ENCODE data around the gene COPS2. TPM values are rescaled to one million over a fixed set of nuclear protein-coding genes. Genes with fewer than 3 reads are reported as not detected.

COPS2 gene
- total and polyA plus RNA-seq, 2 of the 13 experiments (the other 11 are each of a cell fraction or from before 2014, with no cell fraction given): 37.8 to 66.3 TPM

DNA sequence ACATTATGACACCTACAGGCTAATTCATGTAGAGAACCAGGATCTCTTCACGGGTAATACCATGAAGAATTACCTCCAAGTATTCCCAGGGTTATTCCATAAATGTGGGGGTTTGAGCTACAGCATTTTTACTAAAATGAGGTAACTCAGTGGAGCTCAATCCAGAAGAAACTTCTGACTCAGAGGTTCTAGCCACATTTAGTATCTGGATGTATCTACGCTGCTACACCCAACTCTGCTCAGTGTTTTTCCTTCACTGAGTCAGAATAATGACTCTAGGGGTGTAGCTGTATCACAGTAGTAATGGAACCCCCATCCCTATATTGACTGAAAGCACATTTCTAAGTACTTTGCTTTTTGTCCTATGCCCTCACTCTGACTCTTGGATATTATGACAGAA lies 52.4 kb downstream of the COPS2 start:
- ChIA-PET POLR2A (no interaction called here), CTCF (ENCODE audit: low intra/inter-chr PET ratio, low total read pairs) (no interaction called here)
- DNase-seq (ENCODE audit: low spot score): no peak
- H3K79me2 ChIP-seq (ENCODE audit: insufficient read depth, low read length): no peaks in the 10 kb centered on the region
- H2AFZ ChIP-seq (ENCODE audit: low read length): no peak overlapping the region
- no peak overlapping the region for H3K4me2 ChIP-seq (ENCODE audit: low read depth, low read length)
- H4K20me1 ChIP-seq (ENCODE audit: insufficient read depth, low read length): no peaks in the 10 kb centered on the region
- BruUV-seq (replicated peaks): no TSS peak
- no peaks in the 10 kb centered on the region for H3K4me1 ChIP-seq (ENCODE audit: insufficient read depth, low read length)
- no peak for ATAC-seq
- intact Hi-C loops (cut with micrococcal nuclease; ENCODE audit: unreplicated experiment): no loop called here
- in situ Hi-C loops (cut with HindIII; ENCODE audit: extremely low pct_ligation_motif_present, low pct_unique_long_range_greater_than_20kb): no loop called here
- no peaks in the 10 kb centered on the region for H3K9me3 ChIP-seq (ENCODE audit: low read length)
- no peak overlapping the region for H3K27ac ChIP-seq (ENCODE audit: extremely low read length, insufficient read depth, low read length)
- H3K27me3 ChIP-seq (ENCODE audit: control insufficient read depth in 1 of 2, insufficient read depth in 2 of 2, low read length in 2 of 2): no peaks in the 10 kb centered on the region
- no peak overlapping the region for H3K9ac ChIP-seq (ENCODE audit: insufficient read depth, low read depth, low read length)
- no peak for FAIRE-seq
- WGBS (ENCODE audit: low lambda C conversion rate): 98% methylated on average over 2 of the region's 2 CpGs
- TF ChIP-seq, protein P1, sequence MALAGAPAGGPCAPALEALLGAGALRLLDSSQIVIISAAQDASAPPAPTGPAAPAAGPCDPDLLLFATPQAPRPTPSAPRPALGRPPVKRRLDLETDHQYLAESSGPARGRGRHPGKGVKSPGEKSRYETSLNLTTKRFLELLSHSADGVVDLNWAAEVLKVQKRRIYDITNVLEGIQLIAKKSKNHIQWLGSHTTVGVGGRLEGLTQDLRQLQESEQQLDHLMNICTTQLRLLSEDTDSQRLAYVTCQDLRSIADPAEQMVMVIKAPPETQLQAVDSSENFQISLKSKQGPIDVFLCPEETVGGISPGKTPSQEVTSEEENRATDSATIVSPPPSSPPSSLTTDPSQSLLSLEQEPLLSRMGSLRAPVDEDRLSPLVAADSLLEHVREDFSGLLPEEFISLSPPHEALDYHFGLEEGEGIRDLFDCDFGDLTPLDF (CRISPR knock-in tag; IDR thresholded peaks at IDR 0.05): no peak
- TF ChIP-seq, protein P2, sequence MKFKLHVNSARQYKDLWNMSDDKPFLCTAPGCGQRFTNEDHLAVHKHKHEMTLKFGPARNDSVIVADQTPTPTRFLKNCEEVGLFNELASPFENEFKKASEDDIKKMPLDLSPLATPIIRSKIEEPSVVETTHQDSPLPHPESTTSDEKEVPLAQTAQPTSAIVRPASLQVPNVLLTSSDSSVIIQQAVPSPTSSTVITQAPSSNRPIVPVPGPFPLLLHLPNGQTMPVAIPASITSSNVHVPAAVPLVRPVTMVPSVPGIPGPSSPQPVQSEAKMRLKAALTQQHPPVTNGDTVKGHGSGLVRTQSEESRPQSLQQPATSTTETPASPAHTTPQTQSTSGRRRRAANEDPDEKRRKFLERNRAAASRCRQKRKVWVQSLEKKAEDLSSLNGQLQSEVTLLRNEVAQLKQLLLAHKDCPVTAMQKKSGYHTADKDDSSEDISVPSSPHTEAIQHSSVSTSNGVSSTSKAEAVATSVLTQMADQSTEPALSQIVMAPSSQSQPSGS (CRISPR knock-in tag; IDR thresholded peaks at IDR 0.05): no peak
- H3K36me3 ChIP-seq (replicated peaks in 1 of 2; ENCODE audit: control insufficient read depth in 1 of 2, insufficient read depth in 2 of 2, low read length in 2 of 2): 0 out of 5 replicates have a peak, but pooled peaks cover 1 to 7% of the 10 kb centered on the region in 2 experiments
- H3K4me3 ChIP-seq (replicated peaks in 1 of 3; ENCODE audit: insufficient read depth in 1 of 3, low read depth in 2 of 3, low read length in 3 of 3): no peak overlapping the region

DNA sequence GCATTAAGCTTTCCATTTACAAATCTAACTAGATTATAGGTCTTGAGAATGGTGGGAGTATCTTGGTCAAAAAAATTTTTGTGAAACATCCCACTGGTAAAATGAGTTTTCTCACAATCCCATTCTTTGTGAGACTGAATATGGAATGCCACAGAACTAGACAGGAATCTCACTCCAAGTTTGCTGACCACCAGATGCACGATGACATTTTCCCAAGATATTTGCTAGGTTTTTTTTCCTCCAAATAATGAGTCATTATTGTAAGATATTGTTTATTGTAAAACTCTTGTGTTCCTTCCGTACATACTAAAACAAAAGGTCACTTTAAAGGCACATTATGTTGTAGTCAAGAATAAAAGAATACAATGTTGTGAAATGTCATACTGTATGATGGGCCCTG lies 53.9 kb downstream of the COPS2 start:
- Histone ChIP-seq H3K36me3 (replicated peaks in 1 of 2; ENCODE audit: control insufficient read depth in 1 of 2, insufficient read depth in 2 of 2, low read length in 2 of 2) (0 out of 5 replicates have a peak, but pooled peaks cover 1 to 7% of the 10 kb centered on the region in 2 experiments), H3K4me3 (replicated peaks in 1 of 3; ENCODE audit: insufficient read depth in 1 of 3, low read depth in 2 of 3, low read length in 3 of 3) (no peak overlapping the region), H4K20me1 (ENCODE audit: insufficient read depth, low read length) (no peaks in the 10 kb centered on the region), H3K9me3 (ENCODE audit: low read length) (no peaks in the 10 kb centered on the region), H3K4me1 (ENCODE audit: insufficient read depth, low read length) (peaks cover 10% of the 10 kb centered on the region), H3K9ac (ENCODE audit: insufficient read depth, low read depth, low read length) (no peak overlapping the region), H3K79me2 (ENCODE audit: insufficient read depth, low read length) (no peaks in the 10 kb centered on the region), H2AFZ (ENCODE audit: low read length) (no peak overlapping the region), H3K27ac (ENCODE audit: extremely low read length, insufficient read depth, low read length) (no peak overlapping the region), H3K4me2 (ENCODE audit: low read depth, low read length) (no peak overlapping the region), H3K27me3 (ENCODE audit: control insufficient read depth in 1 of 2, insufficient read depth in 2 of 2, low read length in 2 of 2) (no peaks in the 10 kb centered on the region)
- DNase-seq (ENCODE audit: low spot score) (no peak), FAIRE-seq (no peak), ATAC-seq (no peak)
- intact Hi-C loops (cut with micrococcal nuclease; ENCODE audit: unreplicated experiment) (loop anchor here (1.0 kb wide), 1 partner anchor 38 kb away; no protein-coding TSS in a partner anchor), in situ Hi-C loops (cut with HindIII; ENCODE audit: extremely low pct_ligation_motif_present, low pct_unique_long_range_greater_than_20kb) (no loop called here)
- 92% methylated on average over 2 of the region's 2 CpGs for WGBS (ENCODE audit: low lambda C conversion rate)
- BruUV-seq (replicated peaks): no TSS peak
- ChIA-PET POLR2A (no interaction called here), CTCF (ENCODE audit: low intra/inter-chr PET ratio, low total read pairs) (no interaction called here)
- TF ChIP-seq, protein P3, sequence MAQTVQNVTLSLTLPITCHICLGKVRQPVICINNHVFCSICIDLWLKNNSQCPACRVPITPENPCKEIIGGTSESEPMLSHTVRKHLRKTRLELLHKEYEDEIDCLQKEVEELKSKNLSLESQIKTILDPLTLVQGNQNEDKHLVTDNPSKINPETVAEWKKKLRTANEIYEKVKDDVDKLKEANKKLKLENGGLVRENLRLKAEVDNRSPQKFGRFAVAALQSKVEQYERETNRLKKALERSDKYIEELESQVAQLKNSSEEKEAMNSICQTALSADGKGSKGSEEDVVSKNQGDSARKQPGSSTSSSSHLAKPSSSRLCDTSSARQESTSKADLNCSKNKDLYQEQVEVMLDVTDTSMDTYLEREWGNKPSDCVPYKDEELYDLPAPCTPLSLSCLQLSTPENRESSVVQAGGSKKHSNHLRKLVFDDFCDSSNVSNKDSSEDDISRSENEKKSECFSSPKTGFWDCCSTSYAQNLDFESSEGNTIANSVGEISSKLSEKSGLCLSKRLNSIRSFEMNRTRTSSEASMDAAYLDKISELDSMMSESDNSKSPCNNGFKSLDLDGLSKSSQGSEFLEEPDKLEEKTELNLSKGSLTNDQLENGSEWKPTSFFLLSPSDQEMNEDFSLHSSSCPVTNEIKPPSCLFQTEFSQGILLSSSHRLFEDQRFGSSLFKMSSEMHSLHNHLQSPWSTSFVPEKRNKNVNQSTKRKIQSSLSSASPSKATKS (CRISPR knock-in tag; IDR thresholded peaks at IDR 0.05): no peak
- TF ChIP-seq, protein P4, sequence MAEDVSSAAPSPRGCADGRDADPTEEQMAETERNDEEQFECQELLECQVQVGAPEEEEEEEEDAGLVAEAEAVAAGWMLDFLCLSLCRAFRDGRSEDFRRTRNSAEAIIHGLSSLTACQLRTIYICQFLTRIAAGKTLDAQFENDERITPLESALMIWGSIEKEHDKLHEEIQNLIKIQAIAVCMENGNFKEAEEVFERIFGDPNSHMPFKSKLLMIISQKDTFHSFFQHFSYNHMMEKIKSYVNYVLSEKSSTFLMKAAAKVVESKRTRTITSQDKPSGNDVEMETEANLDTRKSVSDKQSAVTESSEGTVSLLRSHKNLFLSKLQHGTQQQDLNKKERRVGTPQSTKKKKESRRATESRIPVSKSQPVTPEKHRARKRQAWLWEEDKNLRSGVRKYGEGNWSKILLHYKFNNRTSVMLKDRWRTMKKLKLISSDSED (CRISPR knock-in tag; IDR thresholded peaks at IDR 0.05): no peak
- TF ChIP-seq PAWR (CRISPR knock-in tag; IDR thresholded peaks at IDR 0.05; ENCODE audit: borderline replicate concordance): no peak
- TF ChIP-seq SSRP1 (CRISPR knock-in tag; IDR thresholded peaks at IDR 0.05): no peak
- TF ChIP-seq, protein P5, sequence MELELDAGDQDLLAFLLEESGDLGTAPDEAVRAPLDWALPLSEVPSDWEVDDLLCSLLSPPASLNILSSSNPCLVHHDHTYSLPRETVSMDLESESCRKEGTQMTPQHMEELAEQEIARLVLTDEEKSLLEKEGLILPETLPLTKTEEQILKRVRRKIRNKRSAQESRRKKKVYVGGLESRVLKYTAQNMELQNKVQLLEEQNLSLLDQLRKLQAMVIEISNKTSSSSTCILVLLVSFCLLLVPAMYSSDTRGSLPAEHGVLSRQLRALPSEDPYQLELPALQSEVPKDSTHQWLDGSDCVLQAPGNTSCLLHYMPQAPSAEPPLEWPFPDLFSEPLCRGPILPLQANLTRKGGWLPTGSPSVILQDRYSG (CRISPR knock-in tag; IDR thresholded peaks at IDR 0.05): no peak
- no peak for TF ChIP-seq NR1H2 (CRISPR knock-in tag; IDR thresholded peaks at IDR 0.05; ENCODE audit: borderline replicate concordance, low read depth)
- TF ChIP-seq RXRB (CRISPR knock-in tag; IDR thresholded peaks at IDR 0.05; ENCODE audit: borderline replicate concordance): no peak

Measured in HepG2 (cell line).